GM19240 (cell line): ENCODE measurements around the gene THSD8.
"Not testable (repeated sequence)": the region's sequence is repeated elsewhere in the genome, so short reads cannot be mapped to it uniquely, and the experiment has no call there.

ENCODE experiments used
- DNase-seq: peaks from one replicate; pipeline ENCODE4 v3.0.0; 2011; ENCODE audit warnings: low spot score; ENCODE audit not compliant: insufficient read length

THSD8 gene

GRCh38 chr19:12825254-12826131 lies 23.6 kb downstream of the THSD8 start:
- DNase-seq = no peak

DNA sequence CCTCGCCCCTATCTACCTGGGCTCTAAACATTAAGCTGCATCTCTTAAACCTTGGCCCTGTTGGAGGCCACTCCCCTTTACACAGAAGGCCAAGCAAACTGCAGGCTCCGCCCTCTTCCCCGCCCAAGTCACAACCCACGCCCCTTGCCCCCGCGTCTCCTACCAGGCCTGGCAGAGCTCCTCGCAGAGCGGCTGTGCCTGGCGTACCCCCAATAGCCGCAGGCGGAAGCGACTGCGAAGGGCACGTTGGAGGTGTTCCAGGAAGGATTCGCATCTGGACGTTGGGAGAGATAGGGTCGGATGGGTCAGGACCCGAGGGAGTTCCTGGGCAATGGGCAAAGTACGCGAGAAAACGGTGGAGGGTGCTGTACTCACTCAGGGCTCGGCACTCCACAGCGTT lies 26.6 kb downstream of the THSD8 start:
- DNase-seq = no peak

GRCh38 chr19:12833418-12833737 lies 31.5 kb downstream of the THSD8 start:
- DNase-seq = no peak

- no peak for DNase-seq
Observed at GRCh38 chr19:12833738-12834565, 32.1 kb downstream of the THSD8 start.

DNA sequence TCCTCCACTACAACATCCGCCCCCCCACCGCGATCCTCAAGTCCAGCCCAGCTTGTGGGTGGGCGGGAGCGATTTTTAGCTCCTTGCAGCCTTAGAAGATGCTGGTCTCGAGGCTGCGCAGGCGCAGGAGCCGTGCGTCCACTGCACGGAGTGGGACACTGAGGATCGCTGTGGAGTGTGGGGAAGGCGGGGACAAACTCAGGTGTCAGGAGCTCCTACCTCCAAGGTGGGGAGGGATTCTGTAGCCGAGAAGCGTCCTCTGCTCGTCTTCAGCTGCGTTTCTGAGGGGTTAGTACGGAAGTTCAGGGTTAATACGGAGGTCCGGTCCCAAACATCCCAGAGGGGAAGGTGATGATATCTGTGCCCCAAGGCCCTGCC lies 32.7 kb downstream of the THSD8 start, which contains the start of gene RTBDN:
Gene RTBDN (minus strand): TSS at position 14 of the 378 bp plus-strand sequence. CDS start 4,600 bp downstream, outside the sequence.
- DNase-seq = no peak

GRCh38 chr19:12834976-12835757 lies 33.3 kb downstream of the THSD8 start:
- DNase-seq = no peak

GRCh38 chr19:12836529-12836863 lies 34.6 kb downstream of the THSD8 start:
- no peak for DNase-seq

DNA sequence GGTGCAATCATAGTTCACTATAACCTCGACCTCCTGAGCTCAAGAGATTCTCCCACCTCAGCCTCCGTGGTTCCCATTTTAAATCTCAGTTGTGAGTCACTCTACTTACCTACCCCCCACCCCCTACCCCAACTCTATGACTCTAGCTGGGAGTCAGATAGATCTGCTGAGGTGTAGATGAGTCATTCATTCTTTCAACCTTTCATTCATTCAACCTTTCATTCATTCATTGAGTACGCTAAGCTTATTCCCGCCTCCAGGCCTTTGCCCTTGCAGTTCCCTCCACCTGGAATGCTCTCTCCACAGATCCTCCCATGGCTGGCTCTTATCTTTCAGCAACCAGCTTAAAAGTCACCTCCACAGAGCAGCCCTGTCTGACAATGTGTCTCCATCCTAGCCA lies 35.4 kb downstream of the THSD8 start:
- no peak for DNase-seq

GRCh38 chr19:12838182-12838885 lies 36.5 kb downstream of the THSD8 start, which contains the start of gene MAST1:
MAST1 (plus strand) TSS chr19:12838515; CDS start chr19:12838573, 58 bp downstream.
- DNase-seq = no peak

DNA sequence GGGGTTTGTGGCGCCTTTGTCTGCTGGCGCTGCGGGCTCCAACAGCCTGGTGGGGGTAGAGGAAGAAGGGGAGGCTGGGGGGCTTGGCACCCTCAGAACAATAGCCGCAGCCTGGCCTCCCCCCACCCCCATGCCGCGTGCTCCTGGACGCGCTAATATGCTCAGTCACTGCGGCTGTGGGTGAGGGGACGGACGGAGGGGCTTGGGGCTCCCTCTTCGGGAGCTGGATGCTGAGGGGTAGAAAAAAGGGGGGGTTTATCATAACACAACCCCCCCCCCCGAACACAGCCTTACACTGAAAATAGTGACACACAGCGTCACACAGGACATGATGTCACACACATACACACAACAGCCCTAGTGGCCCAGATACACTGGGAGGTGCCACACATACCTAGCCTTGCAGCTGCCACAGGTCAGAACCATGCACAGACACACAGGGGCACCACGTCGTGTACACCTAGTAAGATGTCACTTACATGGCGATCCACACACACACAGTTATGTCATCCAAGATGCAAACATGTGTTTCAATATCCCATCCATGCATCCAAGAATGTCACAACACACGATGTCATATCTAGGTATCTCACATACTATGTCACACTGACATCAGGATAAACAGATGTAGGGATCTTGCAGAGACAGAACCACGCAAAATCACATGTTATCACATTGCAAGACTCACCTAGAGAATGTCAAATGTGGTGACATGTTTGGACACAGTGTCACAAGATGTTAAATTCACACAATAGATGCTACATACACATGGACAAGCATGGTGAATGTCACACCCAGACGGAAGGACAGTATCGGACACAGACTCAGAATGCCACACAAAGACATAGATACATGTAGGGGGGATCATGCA lies 37.3 kb downstream of the THSD8 start:
- DNase-seq = no peak

DNA sequence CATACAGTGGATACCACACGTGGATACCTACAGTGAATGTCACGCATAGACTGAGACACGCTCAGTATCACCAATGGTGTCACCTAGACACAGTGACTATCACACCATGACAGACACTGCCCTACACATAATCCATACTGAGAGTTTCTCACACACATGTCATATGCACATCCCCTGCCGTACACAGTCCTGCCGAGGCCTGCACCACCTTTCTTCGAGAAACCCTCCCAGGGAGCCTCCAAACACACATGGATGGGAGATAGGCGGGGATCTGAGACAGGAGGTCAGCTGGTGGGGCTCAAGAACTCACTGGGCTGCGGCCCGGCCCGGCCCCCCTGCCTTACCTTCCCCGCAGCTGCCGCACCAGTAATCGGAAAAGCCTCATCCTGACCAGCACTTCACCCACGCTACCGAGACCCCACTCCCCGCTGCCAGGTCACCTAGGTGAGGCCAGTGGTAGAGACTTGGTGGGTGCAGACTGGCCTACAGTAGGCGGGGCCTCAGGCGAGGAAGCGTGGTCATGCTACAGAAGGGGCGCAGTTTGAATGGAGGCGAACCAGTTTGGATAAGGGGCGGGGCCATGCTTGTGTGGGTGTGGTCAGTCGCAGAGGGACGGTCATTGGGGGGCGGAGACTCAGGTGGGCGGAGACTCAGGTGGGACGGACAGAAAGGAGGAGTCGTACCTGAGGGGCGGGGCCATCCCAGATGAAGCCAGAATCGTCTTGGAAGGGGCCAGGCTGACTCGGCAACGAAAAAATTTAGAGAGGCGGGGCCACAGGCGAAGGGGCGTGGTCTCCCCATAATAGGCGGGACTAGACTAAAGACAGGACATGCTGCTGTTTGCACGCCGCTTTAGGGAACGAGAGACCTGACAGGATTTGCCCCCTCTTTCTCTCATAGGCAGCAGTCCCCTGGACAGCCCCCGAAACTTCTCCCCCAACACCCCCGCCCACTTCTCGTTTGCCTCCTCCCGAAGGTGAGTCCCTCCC lies 38.5 kb downstream of the THSD8 start:
- no peak for DNase-seq

GRCh38 chr19:12841094-12841493 lies 39.2 kb downstream of the THSD8 start:
- no peak for DNase-seq

DNA sequence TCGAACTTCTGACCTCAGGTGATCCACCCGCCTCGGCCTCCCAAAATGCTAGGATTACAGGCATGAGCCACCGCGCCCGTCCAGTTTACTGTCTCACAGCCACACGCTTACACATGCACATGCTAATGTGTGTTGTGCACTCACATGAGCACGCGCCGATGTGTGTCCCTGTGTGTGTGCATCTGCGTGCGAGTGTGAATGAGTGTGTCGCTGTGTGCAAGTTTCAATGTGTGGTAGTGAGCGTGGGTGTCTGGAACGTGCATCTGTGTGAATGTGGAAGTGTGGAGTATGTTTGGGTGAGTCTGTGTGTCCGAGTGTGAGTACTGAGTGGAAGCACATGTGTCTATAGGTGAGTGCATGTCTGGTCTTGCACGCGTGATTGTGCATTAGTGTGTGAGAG lies 40.6 kb downstream of the THSD8 start:
- DNase-seq = no peak

DNA sequence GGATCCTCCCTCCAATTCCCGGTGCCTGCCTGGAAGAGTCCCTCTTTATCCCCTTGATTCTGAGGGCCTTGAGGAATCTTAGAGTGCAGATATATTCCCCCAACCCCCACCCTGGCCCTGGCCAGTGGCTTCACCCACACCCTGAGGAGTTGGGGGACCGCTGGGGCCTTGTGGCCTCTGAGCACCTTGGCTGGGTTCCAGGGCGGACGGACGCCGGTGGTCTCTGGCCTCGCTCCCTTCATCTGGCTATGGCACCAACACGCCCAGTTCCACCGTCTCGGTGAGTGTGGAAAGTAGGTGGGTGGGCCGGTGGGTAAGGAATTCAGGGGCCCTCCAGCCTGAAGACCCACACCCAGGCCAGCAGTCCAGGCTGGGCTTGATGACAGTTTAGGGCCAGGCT lies 41.5 kb downstream of the THSD8 start:
- no peak for DNase-seq

- DNase-seq = no peak
Observed at GRCh38 chr19:12843999-12844732, 42.3 kb downstream of the THSD8 start.

- not testable (repeated sequence) for DNase-seq
Observed at GRCh38 chr19:12846613-12847012, 44.7 kb downstream of the THSD8 start.

GRCh38 chr19:12847159-12848139 lies 45.6 kb downstream of the THSD8 start:
- DNase-seq = peak; percentile 87
